T-helper 2 cell treated with Interferon-gamma antibody and Interleukin-4, amounts not matched to agents 100 ng/mL and 5 ng/mL, for 36 hours (primary cell): Measurements from ENCODE around the gene DCHS1. TPM values are rescaled to one million over a fixed set of nuclear protein-coding genes. Genes with fewer than 3 reads are reported as not detected.

ENCODE experiments used
- intact Hi-C: fragments of 100-400 bp; cut with micrococcal nuclease; formaldehyde crosslinking; loops from one replicate; pipeline ENCODE4 v1.15.1; 2023
- total RNA-seq: library from RNA; stranded (reverse); gene quantifications from 2 replicates; pipeline ENCODE4 v1.2.3, GENCODE V29; 2022

Gene DCHS1
- total RNA-seq, 1 donor from 2014 or later = 0.45 TPM

DNA sequence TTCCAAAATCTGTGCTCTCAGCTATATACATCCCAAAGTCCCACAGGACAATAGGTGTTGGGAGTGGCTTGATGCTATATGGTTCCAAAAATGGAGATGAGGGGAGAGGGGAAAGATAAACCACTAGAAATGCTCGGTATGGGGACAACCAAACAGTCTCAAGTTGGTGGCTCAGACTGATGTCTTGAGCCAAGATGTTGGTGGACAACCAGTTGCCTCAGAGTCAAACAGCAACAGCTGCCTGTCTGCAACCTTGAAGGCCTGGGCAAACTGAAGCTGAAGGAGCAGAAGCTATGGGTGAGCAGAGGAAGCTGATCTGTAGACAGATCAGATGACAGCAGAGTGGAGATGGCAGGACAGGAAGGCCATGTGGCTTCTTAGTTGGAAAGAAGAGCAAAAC, 56.2 kb downstream of the DCHS1 start:
- intact Hi-C loops = no loop called here

DNA sequence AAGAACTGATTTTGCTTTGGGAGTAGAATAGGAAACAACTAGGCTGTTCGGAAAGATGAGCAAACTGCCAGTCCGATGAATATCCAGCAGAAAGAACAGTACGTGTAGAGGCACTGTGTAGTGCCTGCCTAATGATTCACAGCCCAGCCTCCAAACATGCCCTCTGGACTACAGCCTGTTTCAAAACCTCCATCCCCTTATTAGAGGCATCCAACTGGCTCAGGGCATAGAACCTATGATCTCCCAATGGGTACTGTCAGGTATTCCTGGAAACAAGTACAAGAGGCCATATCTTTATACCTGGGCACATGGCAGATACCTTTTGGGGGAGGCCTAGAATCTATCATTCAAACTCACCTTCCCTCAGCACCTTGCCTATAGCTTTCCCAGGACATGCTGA, 57.1 kb downstream of the DCHS1 start:
- intact Hi-C loops = no loop called here

DNA sequence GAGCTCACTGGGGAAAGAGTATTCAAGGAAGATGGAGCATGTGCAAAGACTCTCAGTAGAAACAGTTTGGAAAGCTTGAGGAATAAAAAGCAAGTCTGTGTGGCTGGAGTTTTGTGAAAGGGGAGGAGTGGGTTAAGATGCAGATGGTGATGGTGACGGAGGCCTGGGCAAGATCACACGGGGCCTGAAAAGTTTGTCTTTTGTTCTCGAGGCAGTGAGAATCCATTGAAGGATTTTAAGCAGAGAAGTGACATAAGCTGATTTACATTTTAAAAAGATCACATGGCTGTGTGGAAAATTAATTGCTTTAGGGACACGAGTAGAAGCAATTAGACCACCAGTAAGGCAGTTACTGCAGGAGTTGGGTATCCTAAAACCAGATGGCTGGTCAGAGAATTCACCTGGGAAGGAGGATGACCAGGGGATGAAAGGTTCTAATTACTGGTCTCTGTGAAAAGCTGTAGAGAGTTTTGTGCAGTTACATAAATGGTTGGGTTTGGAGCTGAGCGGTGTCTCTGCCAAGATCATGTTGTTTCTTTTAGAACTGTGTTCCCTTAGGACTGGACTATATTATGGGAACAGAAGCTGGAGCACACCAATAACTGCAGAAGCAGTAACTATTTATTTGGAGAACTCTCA, 59.3 kb downstream of the DCHS1 start:
- intact Hi-C loops = no loop called here

DNA sequence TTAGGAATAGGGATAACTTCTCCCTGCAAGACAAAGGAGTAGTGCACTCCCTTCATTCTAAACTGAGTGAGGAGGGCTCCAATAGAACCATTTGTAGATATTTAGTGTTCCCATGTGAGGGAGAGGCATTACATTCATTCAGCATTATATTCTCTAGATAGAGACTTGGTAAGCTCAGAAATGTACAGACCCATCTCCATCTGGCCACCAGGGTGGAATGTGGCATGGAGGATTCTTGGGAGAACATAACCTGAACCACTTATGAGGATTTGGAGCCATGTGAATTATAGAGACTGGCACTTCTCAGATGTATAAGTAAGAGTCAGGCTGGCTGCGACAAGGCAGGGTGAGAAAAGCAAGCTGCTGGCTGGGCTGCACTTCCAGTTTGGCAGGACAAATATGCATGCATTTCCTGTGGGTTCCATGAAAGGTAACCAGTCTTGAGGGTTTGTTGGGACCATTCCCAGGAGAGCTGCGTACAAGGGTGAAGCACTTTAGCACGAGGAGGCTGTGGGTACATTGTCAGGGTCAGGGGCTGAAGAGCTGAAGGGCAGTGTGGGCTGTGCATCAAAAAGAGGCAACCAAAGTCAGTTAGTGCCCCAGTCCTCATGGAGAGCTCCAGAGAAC, 61.4 kb downstream of the DCHS1 start:
- intact Hi-C loops = no loop called here

DNA sequence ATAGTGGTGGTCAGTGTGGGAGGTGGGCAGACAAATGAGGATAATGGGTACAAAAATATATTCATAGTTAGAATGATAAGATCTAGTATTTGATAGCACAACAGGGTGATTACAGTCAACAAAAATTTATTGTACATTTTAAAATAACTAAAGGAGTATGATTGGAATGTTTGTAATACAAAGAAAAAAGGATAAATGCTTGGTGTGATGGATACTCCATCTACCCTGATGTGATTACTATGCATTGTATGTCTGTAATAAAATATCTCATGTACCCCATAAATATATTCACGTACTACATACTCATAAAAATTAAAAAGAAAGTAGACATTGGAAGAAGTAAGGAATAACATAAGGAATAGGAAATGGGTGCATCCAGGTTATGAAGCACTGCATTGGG, 67.6 kb downstream of the DCHS1 start:
- intact Hi-C loops = no loop called here

DNA sequence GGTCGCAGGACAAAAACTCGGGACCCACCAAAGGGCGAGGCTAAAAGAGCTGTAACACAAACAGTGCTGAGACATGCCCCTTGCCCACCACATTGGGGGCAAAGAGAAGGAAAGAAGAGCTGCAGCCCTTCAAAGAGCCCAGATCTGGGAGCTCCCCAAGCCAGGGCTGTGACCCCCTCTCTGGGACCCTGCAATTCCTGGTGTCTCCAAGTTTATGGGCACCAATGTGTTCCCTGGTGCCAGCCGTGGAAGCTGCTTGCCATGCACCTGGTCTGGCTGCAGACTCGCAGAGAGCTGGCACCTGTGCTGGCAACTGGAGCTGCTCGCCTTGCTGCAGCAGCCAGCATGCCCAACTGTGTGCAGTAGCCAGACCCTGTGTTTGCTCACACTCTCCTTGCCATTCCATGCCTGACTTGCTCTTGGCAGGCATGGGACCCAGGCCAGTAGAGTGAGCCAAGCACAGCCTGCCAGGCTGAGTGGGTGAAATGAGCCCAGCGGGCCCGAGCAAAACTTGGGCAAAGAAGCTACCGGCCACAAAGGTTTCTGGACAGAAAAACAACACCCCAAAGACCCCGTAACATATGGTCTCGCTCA, 68.2 kb downstream of the DCHS1 start:
- intact Hi-C loops = no loop called here

DNA sequence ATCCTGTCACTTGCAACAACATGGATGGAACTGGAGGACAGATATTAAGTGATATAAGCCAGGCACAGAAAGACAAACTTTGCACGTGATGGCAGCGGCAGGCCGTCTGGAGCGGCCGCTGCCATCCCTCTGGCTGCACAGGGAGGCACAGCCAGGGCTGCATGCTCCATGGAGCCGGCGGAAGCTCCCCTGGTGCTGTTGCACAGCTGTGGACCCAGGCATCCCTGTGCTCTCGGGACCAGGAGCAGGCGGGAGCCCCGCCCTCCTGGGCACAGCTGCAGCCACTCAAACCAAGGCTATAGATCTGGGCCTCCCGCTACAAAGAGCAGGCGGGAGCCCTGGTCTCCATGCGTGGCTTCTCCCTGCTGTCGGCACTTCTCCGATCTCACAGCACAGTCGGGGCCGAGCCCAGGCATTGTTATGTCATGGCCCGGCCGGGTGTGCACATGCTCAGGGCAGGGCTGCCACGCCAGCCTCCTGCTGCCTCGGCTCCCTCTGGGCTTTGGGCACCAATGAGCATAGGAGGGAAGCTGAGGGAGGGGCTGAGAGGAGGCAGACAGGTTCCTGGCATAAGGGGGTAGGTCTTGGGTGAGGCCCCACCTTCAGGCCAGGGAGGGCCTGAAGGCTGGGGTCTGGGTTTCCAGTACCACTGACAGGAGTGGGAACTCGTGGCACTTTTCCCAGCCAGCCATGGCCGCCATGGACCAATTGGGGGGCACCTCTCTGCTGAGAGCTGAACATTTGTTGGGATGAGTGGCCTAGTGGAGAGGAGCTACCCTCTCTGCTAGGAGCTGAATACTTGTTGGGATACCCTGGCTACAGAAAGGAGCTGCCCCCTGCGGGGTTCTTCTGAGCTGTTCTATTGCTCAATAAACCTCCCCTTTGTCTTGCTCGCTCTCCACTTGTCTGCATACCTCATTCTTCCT, 68.9 kb downstream of the DCHS1 start:
- intact Hi-C loops = no loop called here

DNA sequence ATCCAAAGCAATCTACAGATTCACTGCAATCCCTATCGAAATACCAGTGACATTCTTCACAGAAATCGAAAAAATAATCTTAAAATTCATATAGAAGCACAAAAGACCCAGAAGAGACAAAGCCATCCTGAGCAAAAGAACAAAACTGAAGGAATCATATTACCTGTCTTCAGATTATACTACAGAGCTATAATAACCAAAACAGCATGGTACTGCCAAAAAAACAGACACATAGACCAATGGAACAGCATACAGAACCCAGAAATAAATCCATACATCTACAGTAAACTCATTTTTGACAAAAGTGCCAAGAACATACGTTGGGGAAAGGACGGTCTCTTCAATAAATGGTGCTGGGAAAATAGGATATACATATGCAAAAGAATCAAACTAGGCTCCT, 71.1 kb downstream of the DCHS1 start:
- intact Hi-C loops = no loop called here

DNA sequence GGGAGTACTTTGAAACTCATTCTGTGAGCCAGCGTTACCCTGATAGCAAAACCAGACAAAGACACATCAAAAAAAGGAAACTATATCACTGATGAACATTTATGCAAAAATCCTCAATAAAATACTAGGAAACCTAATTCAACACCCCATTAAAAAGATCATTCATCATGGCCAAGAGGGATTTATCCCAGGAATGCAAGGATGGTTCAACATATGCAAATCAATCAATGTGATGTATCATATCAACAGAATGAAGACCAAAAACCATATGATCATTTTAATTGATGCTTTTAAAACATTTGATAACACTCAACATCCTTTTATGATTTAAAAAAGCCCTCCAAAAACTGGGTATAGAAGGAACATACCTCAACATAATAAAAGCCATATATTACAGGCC, 72.0 kb downstream of the DCHS1 start:
- intact Hi-C loops = no loop called here

DNA sequence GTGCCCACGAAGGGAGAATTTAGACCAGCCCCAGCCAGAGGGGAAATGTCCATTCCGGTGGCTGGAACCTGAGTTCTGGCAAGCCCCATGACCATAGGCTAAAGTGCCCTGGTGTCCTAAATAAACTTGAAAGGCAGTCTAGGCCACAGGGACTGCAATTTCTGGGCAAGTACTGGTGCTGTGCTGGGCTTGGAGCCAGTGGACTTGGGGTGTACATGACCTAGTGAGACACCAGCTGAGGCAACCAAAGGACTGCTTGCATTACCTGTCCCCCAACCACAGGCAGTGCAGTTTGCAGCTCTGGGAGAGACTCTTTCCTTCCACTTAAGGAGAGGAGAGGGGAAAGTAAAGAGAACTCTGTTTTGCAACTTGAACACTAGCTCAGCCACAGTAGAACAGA, 75.9 kb downstream of the DCHS1 start:
- intact Hi-C loops = no loop called here

DNA sequence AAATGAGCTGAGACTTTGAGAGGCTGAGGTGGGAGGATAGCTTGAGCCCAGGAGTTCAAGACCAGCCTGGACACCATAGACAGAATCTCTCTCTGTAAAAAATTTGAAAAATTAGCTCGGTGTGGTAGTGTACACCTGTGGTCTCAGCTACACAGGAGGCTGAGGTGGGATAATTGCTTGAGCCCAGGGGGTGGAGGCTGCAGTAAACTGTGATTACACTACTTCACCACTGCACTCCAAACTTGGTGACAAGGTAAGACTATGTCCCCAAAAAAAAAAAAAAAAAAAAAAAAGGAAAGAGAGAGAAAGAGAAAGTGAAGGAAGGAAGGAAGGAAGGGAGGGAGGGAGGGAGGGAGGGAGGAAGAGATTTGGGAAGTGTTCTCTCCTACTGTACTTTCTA, 77.5 kb downstream of the DCHS1 start:
- intact Hi-C loops = no loop called here

DNA sequence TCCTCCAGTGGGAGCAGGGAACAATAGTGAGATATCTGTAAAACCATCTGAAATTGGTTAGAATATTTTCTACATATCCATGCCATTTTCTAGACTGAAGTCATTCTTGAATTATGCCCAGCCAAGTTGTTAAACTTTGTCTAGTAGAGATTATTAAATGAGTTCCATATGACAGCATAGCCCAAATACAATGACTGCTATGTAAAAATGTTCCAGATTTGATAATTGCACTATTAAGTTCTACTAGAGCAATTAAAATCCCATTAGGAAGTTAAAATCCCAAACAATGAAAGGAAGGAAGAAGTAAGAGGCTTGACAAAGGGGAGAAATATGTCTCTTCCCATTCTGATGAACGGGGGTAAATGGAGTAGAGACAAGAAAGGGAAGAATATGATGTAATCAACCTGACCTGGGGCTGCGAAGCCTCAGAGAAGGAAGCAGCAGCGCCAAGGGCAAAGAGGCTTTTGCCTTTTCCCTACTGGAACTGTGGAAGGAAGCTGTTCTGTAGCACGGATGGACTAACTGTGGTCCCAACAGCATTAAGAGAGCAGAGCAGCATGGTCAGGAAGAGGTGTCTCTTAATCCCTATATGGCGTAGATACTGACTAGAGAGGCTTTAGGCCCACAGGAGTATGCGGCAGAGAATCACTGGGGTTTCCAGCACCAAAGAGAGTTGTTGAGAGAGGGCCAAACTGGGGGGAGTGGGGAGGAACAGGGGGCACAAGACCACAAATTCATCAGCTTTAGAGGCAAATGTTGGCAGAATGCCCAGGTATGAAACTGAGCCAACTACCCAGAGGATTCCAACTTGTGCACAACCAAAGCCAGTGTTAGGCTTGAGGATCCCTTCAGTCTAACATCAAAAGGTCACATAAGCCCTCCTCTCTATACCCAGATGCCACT, 78.9 kb downstream of the DCHS1 start:
- intact Hi-C loops = no loop called here

DNA sequence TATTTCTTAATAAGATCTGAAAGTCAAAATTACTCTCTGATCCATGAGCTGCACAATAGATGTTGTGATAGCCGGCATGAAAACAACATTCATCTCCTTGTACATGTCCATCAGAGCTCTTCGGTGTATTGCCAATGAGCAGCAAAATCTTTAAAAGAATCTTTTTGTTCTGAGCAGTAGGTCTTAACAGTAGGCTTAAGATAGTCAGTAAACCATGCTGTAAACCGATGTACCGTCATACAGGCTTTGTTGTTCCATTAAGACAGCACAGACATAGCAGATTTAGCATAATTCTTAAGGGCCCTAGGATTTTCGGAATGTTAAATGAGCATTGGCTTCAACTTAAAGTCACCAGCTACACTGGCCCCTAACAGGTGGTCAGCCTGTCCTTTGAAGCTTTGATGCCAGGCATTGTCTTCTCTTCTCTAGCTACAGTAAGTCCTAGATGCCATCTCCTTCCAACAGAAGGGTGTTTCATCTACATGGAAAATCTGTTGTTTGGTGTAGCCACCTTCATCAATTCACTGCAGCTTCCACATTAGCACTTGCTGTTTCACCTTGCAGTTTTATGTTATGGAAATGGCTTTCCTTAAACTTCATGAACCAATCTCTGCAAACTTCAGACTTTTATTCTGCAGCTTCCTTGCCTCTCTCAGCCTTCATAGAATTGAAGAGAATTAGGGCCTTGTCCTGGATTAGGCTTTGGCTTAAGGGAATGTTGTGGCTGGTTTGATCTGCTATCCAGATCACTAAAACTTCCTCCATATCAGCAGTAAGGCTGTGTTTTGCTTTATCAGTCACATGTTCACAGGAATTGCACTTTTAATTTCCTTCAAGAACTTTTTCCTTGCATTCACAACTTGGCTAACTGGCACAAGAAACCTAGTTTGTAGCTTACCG, 80.5 kb downstream of the DCHS1 start:
- intact Hi-C loops = no loop called here

DNA sequence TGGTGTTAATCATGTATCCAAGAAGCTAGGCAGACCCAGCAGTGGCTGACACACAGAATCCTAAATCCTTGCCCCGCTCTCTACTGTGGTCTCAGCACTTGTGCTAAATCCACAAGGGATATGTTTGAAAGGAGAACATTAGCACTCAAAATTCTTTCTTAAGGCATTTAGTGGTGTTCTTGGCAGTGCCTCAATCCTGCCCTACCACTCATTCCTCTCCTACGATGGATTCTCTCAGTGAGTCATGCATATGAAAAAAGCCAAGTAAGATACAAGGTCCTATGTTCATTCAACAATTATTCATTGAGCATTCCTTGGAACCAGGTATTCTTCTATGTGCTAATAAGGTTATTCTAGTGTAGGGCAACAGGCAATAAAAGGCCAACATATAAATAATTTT, 83.4 kb downstream of the DCHS1 start:
- intact Hi-C loops = no loop called here

DNA sequence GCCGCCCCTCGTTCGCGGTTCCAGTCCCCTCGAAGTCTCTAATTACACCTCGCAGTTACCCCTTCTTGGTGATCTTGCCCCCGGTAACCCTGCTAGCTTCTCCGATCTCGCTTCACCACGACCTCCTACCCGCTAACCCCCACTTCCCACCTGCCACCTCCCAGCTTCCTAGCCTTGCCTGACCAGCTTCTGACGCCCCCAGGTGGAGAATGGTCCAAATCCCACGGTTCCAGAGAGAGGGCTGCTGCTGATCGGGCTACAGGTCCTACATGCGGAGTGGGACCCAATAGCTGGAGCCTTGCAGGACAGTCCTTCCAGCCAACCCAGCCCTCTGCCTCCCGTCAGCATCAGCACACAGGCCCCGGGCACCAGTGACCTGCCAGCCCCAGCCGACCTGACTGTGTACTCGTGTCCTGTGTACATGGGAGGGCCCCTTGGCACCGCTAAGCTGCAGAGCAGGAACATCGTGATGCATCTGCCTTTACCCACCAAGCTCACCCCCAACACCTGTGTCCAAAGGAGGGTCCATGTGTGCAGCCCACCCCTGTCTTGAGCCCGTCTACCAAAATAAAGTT, 84.1 kb downstream of the DCHS1 start:
- intact Hi-C loops = no loop called here
